GM10266 (cell line): ENCODE measurements around the gene CDK5R2.
A peak's percentile ranks its signal among the peaks of the same experiment; 100 is the strongest.

Experiments
- DNase-seq: peaks from one replicate; pipeline ENCODE4 v3.0.0; 2012; ENCODE audit errors: extremely low spot score
- CTCF ChIP-seq: IDR thresholded peaks from 2 replicates; pipeline ENCODE4 v1.5.1; 2012; ENCODE audit warnings: mild to moderate bottlenecking, low read depth; ENCODE audit not compliant: control insufficient read depth, insufficient read depth; ENCODE audit errors: missing control alignments

CDK5R2 gene

GRCh38 chr2:219010162-219010756 lies 50.8 kb downstream of the CDK5R2 start:
- peak; percentile 66 for DNase-seq
- peak; percentile 57 for TF ChIP-seq CTCF

- no peak for TF ChIP-seq CTCF
- DNase-seq, result no peak
Measured at GRCh38 chr2:219010873-219011272, 51.4 kb downstream of the CDK5R2 start.
